Liver (tissue), 3 donors: ENCODE measurements around the gene NOTO.
"Not testable (repeated sequence)": the region's sequence is repeated elsewhere in the genome, so short reads cannot be mapped to it uniquely, and the experiment has no call there.

Experiments used
- GABPA ChIP-seq, 2 donors: IDR thresholded peaks in 1 of 2; conservative IDR thresholded peaks in 1 of 2; 2 replicates each; pipeline ENCODE4 v1.6.1; 2016; ENCODE audit warnings: antibody characterized with exemption in 2 of 2, mild to moderate bottlenecking in 1 of 2, moderate library complexity in 1 of 2
- RAD21 ChIP-seq, 2 donors: IDR thresholded peaks; 2 replicates each; pipeline ENCODE4 v1.6.1; 2016; ENCODE audit warnings: antibody characterized with exemption in 2 of 2, mild to moderate bottlenecking in 2 of 2
- RXRA ChIP-seq, 2 donors: IDR thresholded peaks; 2 replicates each; pipeline ENCODE4 v1.6.1; 2017 to 2018; ENCODE audit warnings: antibody characterized with exemption in 2 of 2, mild to moderate bottlenecking in 1 of 2
- TAF1 ChIP-seq: conservative IDR thresholded peaks from 2 replicates; pipeline ENCODE4 v1.6.1; 2016; ENCODE audit warnings: antibody characterized with exemption, mild to moderate bottlenecking
- YY1 ChIP-seq: IDR thresholded peaks from 2 replicates; pipeline ENCODE4 v1.6.1; 2016; ENCODE audit warnings: antibody characterized with exemption, mild to moderate bottlenecking
- TF ChIP-seq, protein P1 (sequence below): IDR thresholded peaks from 2 replicates; pipeline ENCODE4 v1.6.1; 2016; ENCODE audit warnings: antibody characterized with exemption
- TF ChIP-seq, protein P2 (sequence below): fragments of 150-350 bp; IDR thresholded peaks from 2 replicates; pipeline ENCODE4 v1.5.1; 2017; ENCODE audit warnings: improper control_type of control experiment, low read depth, low read length; ENCODE audit not compliant: missing input control
- TF ChIP-seq, protein P3 (sequence below): IDR thresholded peaks from 2 replicates; pipeline ENCODE4 v1.6.1; 2016; ENCODE audit warnings: antibody characterized with exemption, mild to moderate bottlenecking
- TF ChIP-seq, protein P4 (sequence below): IDR thresholded peaks from 2 replicates; pipeline ENCODE4 v1.6.1; 2016; ENCODE audit warnings: antibody characterized with exemption
- donor health status: healthy.
- donor health status: healthy.

DNA sequence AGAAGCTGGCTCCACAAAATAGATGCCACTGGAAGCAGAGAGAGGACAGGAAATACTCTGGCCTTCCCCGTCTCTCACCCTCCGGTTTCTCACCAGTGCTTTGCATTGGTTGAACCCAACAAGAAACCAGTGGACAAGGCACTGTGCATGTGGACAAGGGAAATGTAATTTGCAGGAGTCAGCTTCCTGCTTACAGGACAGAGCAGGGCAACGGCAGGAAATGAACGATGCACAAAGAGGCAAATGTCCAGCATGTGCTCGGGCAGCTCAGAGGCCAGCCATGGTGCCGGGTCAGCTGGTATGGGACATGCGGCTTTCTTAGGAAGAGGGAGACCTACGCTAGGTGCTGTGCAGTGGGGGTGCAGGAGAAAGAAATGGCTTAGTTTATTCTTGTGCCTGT, 35.6 kb upstream of the NOTO start:
- TF ChIP-seq, protein P1, sequence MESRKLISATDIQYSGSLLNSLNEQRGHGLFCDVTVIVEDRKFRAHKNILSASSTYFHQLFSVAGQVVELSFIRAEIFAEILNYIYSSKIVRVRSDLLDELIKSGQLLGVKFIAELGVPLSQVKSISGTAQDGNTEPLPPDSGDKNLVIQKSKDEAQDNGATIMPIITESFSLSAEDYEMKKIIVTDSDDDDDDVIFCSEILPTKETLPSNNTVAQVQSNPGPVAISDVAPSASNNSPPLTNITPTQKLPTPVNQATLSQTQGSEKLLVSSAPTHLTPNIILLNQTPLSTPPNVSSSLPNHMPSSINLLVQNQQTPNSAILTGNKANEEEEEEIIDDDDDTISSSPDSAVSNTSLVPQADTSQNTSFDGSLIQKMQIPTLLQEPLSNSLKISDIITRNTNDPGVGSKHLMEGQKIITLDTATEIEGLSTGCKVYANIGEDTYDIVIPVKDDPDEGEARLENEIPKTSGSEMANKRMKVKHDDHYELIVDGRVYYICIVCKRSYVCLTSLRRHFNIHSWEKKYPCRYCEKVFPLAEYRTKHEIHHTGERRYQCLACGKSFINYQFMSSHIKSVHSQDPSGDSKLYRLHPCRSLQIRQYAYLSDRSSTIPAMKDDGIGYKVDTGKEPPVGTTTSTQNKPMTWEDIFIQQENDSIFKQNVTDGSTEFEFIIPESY: not testable (repeated sequence)
- not testable (repeated sequence) for TF ChIP-seq RXRA (IDR thresholded peaks at IDR 0.05); GABPA (IDR thresholded peaks at IDR 0.05 in 1 of 2, conservative IDR thresholded peaks at IDR 0.05 in 1 of 2); TAF1; YY1; RAD21 (IDR thresholded peaks at IDR 0.05)
- TF ChIP-seq, protein P2, sequence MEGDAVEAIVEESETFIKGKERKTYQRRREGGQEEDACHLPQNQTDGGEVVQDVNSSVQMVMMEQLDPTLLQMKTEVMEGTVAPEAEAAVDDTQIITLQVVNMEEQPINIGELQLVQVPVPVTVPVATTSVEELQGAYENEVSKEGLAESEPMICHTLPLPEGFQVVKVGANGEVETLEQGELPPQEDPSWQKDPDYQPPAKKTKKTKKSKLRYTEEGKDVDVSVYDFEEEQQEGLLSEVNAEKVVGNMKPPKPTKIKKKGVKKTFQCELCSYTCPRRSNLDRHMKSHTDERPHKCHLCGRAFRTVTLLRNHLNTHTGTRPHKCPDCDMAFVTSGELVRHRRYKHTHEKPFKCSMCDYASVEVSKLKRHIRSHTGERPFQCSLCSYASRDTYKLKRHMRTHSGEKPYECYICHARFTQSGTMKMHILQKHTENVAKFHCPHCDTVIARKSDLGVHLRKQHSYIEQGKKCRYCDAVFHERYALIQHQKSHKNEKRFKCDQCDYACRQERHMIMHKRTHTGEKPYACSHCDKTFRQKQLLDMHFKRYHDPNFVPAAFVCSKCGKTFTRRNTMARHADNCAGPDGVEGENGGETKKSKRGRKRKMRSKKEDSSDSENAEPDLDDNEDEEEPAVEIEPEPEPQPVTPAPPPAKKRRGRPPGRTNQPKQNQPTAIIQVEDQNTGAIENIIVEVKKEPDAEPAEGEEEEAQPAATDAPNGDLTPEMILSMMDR: not testable (repeated sequence)
- TF ChIP-seq, protein P3, sequence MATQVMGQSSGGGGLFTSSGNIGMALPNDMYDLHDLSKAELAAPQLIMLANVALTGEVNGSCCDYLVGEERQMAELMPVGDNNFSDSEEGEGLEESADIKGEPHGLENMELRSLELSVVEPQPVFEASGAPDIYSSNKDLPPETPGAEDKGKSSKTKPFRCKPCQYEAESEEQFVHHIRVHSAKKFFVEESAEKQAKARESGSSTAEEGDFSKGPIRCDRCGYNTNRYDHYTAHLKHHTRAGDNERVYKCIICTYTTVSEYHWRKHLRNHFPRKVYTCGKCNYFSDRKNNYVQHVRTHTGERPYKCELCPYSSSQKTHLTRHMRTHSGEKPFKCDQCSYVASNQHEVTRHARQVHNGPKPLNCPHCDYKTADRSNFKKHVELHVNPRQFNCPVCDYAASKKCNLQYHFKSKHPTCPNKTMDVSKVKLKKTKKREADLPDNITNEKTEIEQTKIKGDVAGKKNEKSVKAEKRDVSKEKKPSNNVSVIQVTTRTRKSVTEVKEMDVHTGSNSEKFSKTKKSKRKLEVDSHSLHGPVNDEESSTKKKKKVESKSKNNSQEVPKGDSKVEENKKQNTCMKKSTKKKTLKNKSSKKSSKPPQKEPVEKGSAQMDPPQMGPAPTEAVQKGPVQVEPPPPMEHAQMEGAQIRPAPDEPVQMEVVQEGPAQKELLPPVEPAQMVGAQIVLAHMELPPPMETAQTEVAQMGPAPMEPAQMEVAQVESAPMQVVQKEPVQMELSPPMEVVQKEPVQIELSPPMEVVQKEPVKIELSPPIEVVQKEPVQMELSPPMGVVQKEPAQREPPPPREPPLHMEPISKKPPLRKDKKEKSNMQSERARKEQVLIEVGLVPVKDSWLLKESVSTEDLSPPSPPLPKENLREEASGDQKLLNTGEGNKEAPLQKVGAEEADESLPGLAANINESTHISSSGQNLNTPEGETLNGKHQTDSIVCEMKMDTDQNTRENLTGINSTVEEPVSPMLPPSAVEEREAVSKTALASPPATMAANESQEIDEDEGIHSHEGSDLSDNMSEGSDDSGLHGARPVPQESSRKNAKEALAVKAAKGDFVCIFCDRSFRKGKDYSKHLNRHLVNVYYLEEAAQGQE: not testable (repeated sequence)
- TF ChIP-seq, protein P4, sequence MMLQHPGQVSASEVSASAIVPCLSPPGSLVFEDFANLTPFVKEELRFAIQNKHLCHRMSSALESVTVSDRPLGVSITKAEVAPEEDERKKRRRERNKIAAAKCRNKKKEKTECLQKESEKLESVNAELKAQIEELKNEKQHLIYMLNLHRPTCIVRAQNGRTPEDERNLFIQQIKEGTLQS: not testable (repeated sequence)
